ENCODE measurements around the gene ZDHHC24.

ZDHHC24 gene

GRCh38 chr11:66498506-66498905 lies 47.3 kb downstream of the ZDHHC24 start:
- no peak overlapping the region for H3K27ac ChIP-seq
- peaks cover 76 to 100% (median 94%) of the 10 kb centered on the region in 11 experiments for H3K36me3 ChIP-seq
- H3K4me2 ChIP-seq = no peak overlapping the region
- H4K20me1 ChIP-seq = peaks cover 0 to 21% (median 0%) of the 10 kb centered on the region in 11 experiments; a peak in 4 of 22 replicates
- H3K9ac ChIP-seq = no peak overlapping the region
- TF ChIP-seq Cebpa-rat (IDR thresholded peaks at IDR 0.05) = no peak
- H3K27me3 ChIP-seq = no peaks in the 10 kb centered on the region
- no peaks in the 10 kb centered on the region for H3K9me3 ChIP-seq (replicated peaks in 1 of 11)
- no peak overlapping the region for H3K4me3 ChIP-seq
- no peaks in the 10 kb centered on the region for H3K4me1 ChIP-seq

GRCh38 chr11:66497206-66497605 lies 48.6 kb downstream of the ZDHHC24 start:
- Histone ChIP-seq H3K4me3 (no peak overlapping the region), H3K27ac (no peak overlapping the region), H4K20me1 (peaks cover 0 to 21% (median 0%) of the 10 kb centered on the region in 11 experiments; a peak in 4 of 22 replicates), H3K4me1 (no peaks in the 10 kb centered on the region), H3K9me3 (replicated peaks in 1 of 11) (no peaks in the 10 kb centered on the region), H3K36me3 (peaks cover 84 to 100% (median 95%) of the 10 kb centered on the region in 11 experiments), H3K27me3 (no peaks in the 10 kb centered on the region), H3K9ac (no peak overlapping the region), H3K4me2 (no peak overlapping the region)
- TF ChIP-seq Cebpa-rat (IDR thresholded peaks at IDR 0.05) = no peak

- Histone ChIP-seq H3K4me3 (no peak overlapping the region), H4K20me1 (peaks cover 0 to 21% (median 0%) of the 10 kb centered on the region in 11 experiments; a peak in 4 of 22 replicates), H3K9me3 (replicated peaks in 1 of 11) (no peaks in the 10 kb centered on the region), H3K4me2 (no peak overlapping the region), H3K4me1 (no peaks in the 10 kb centered on the region), H3K9ac (no peak overlapping the region), H3K36me3 (peaks cover 83 to 100% (median 97%) of the 10 kb centered on the region in 11 experiments), H3K27ac (no peak overlapping the region), H3K27me3 (no peaks in the 10 kb centered on the region)
- TF ChIP-seq Cebpa-rat (IDR thresholded peaks at IDR 0.05) = no peak
Observed at GRCh38 chr11:66495401-66495854, 50.4 kb downstream of the ZDHHC24 start.

GRCh38 chr11:66494935-66495334 lies 50.9 kb downstream of the ZDHHC24 start:
- Histone ChIP-seq H4K20me1 (peaks cover 0 to 21% (median 0%) of the 10 kb centered on the region in 11 experiments; a peak in 4 of 22 replicates), H3K9me3 (replicated peaks in 1 of 11) (no peaks in the 10 kb centered on the region), H3K4me3 (no peak overlapping the region), H3K4me2 (no peak overlapping the region), H3K27me3 (no peaks in the 10 kb centered on the region), H3K36me3 (peaks cover 83 to 100% (median 96%) of the 10 kb centered on the region in 11 experiments), H3K4me1 (no peaks in the 10 kb centered on the region), H3K27ac (no peak overlapping the region), H3K9ac (no peak overlapping the region)
- no peak for TF ChIP-seq Cebpa-rat (IDR thresholded peaks at IDR 0.05)

- Histone ChIP-seq H3K4me2 (no peak overlapping the region), H3K27ac (no peak overlapping the region), H4K20me1 (peaks cover 0 to 21% (median 0%) of the 10 kb centered on the region in 11 experiments; a peak in 4 of 22 replicates), H3K9me3 (replicated peaks in 1 of 11) (no peaks in the 10 kb centered on the region), H3K36me3 (peaks cover 83 to 100% (median 96%) of the 10 kb centered on the region in 11 experiments), H3K27me3 (no peaks in the 10 kb centered on the region), H3K4me3 (no peak overlapping the region), H3K9ac (no peak overlapping the region), H3K4me1 (peaks cover 0 to 3% (median 0%) of the 10 kb centered on the region in 10 experiments; a peak in 1 of 20 replicates)
- no peak for TF ChIP-seq Cebpa-rat (IDR thresholded peaks at IDR 0.05)
Observed at GRCh38 chr11:66494458-66494857, 51.4 kb downstream of the ZDHHC24 start.

- no peak for TF ChIP-seq Cebpa-rat (IDR thresholded peaks at IDR 0.05)
- Histone ChIP-seq H3K27ac (no peak overlapping the region), H4K20me1 (peaks cover 0 to 28% (median 0%) of the 10 kb centered on the region in 11 experiments; a peak in 4 of 22 replicates), H3K4me1 (peaks cover 0 to 3% (median 0%) of the 10 kb centered on the region in 10 experiments; a peak in 1 of 20 replicates), H3K4me3 (no peak overlapping the region), H3K9me3 (replicated peaks in 1 of 11) (no peaks in the 10 kb centered on the region), H3K36me3 (peaks cover 84 to 100% (median 96%) of the 10 kb centered on the region in 11 experiments), H3K27me3 (no peaks in the 10 kb centered on the region), H3K9ac (no peak overlapping the region), H3K4me2 (no peak overlapping the region)
Observed at GRCh38 chr11:66493130-66493529, 52.7 kb downstream of the ZDHHC24 start.

GRCh38 chr11:66492161-66492865 lies 53.5 kb downstream of the ZDHHC24 start:
- peak overlapping the region in 1 of 11 experiments; percentile 3; a peak in 1 of 22 replicates for H3K9ac ChIP-seq
- H3K36me3 ChIP-seq = peaks cover 85 to 100% (median 96%) of the 10 kb centered on the region in 11 experiments
- no peak overlapping the region for H3K27ac ChIP-seq
- TF ChIP-seq Cebpa-rat (IDR thresholded peaks at IDR 0.05) = no peak
- H3K4me3 ChIP-seq = no peak overlapping the region
- no peak overlapping the region for H3K4me2 ChIP-seq
- no peaks in the 10 kb centered on the region for H3K9me3 ChIP-seq (replicated peaks in 1 of 11)
- H4K20me1 ChIP-seq = peaks cover 0 to 33% (median 0%) of the 10 kb centered on the region in 11 experiments; a peak in 6 of 22 replicates
- H3K27me3 ChIP-seq = no peaks in the 10 kb centered on the region
- H3K4me1 ChIP-seq = peaks cover 0 to 3% (median 0%) of the 10 kb centered on the region in 10 experiments; a peak in 1 of 20 replicates

GRCh38 chr11:66491315-66491935 lies 54.4 kb downstream of the ZDHHC24 start:
- Histone ChIP-seq H3K4me1 (peaks cover 0 to 3% (median 0%) of the 10 kb centered on the region in 10 experiments; a peak in 1 of 20 replicates), H3K4me2 (no peak overlapping the region), H4K20me1 (peaks cover 0 to 37% (median 0%) of the 10 kb centered on the region in 11 experiments; a peak in 8 of 22 replicates), H3K27ac (no peak overlapping the region), H3K9me3 (replicated peaks in 1 of 11) (no peaks in the 10 kb centered on the region), H3K27me3 (no peaks in the 10 kb centered on the region), H3K9ac (no peak overlapping the region), H3K36me3 (peaks cover 85 to 100% (median 96%) of the 10 kb centered on the region in 11 experiments), H3K4me3 (no peak overlapping the region)
- no peak for TF ChIP-seq Cebpa-rat (IDR thresholded peaks at IDR 0.05)

- no peak for TF ChIP-seq Cebpa-rat (IDR thresholded peaks at IDR 0.05)
- Histone ChIP-seq H3K27me3 (no peaks in the 10 kb centered on the region), H3K4me1 (peaks cover 0 to 3% (median 0%) of the 10 kb centered on the region in 10 experiments; a peak in 1 of 20 replicates), H3K27ac (no peak overlapping the region), H4K20me1 (peaks cover 0 to 38% (median 0%) of the 10 kb centered on the region in 11 experiments; a peak in 9 of 22 replicates), H3K36me3 (peaks cover 83 to 99% (median 95%) of the 10 kb centered on the region in 11 experiments), H3K9ac (no peak overlapping the region), H3K4me3 (no peak overlapping the region), H3K4me2 (no peak overlapping the region), H3K9me3 (replicated peaks in 1 of 11) (no peaks in the 10 kb centered on the region)
Observed at GRCh38 chr11:66489636-66490035, 56.2 kb downstream of the ZDHHC24 start.

Data from BLaER1 treated with 17β-estradiol and CSF1 and Interleukin-3, amounts not matched to agents 10 nM and 100 nM (cell line).